NCI-H1436 (cell line): ENCODE measurements around the gene MEGF11.

ENCODE experiments used
- DNase-seq: peaks from one replicate; lab custom pipeline; 2025; lab: John Stamatoyannopoulos, UW

Gene MEGF11

GRCh38 chr15:66139591-66140207, 113.9 kb downstream of the MEGF11 start:
- no peak for DNase-seq

GRCh38 chr15:66138892-66139590, 114.5 kb downstream of the MEGF11 start:
- peak; percentile 28 for DNase-seq

GRCh38 chr15:66138096-66138783, 115.3 kb downstream of the MEGF11 start:
- peak; percentile 18 for DNase-seq

- no peak for DNase-seq
Measured at GRCh38 chr15:66136948-66137347, 116.6 kb downstream of the MEGF11 start.

GRCh38 chr15:66135664-66136063, 117.9 kb downstream of the MEGF11 start:
- no peak for DNase-seq

GRCh38 chr15:66134284-66134683, 119.3 kb downstream of the MEGF11 start:
- DNase-seq, result no peak

GRCh38 chr15:66133247-66133885, 120.2 kb downstream of the MEGF11 start:
- DNase-seq, result no peak

GRCh38 chr15:66132251-66132816, 121.2 kb downstream of the MEGF11 start:
- DNase-seq, result no peak

GRCh38 chr15:66131831-66132230, 121.7 kb downstream of the MEGF11 start:
- peak; percentile 16 for DNase-seq

- peak; percentile 27 for DNase-seq
Measured at GRCh38 chr15:66131200-66131599, 122.3 kb downstream of the MEGF11 start.

GRCh38 chr15:66130496-66131034, 123.0 kb downstream of the MEGF11 start:
- no peak for DNase-seq

GRCh38 chr15:66129586-66129985, 124.0 kb downstream of the MEGF11 start:
- DNase-seq, result no peak

- no peak for DNase-seq
Measured at GRCh38 chr15:66128116-66128680, 125.4 kb downstream of the MEGF11 start.

GRCh38 chr15:66126456-66126855, 127.1 kb downstream of the MEGF11 start:
- DNase-seq, result peak; percentile 15

- DNase-seq, result peak; percentile 62
Measured at GRCh38 chr15:66126031-66126441, 127.5 kb downstream of the MEGF11 start.

- DNase-seq, result no peak
Measured at GRCh38 chr15:66124651-66125050, 128.9 kb downstream of the MEGF11 start.

GRCh38 chr15:66123799-66124198, 129.8 kb downstream of the MEGF11 start:
- no peak for DNase-seq

GRCh38 chr15:66120422-66120821, 133.1 kb downstream of the MEGF11 start:
- no peak for DNase-seq

GRCh38 chr15:66117841-66118240, 135.7 kb downstream of the MEGF11 start:
- DNase-seq, result no peak

- DNase-seq, result peak; percentile 26
Measured at GRCh38 chr15:66115568-66116206, 137.9 kb downstream of the MEGF11 start.

GRCh38 chr15:66114863-66115425, 138.6 kb downstream of the MEGF11 start:
- no peak for DNase-seq
